G401.6 (cell line): ENCODE measurements around the gene SLC22A5.
"Not testable (repeated sequence)": the region's sequence is repeated elsewhere in the genome, so short reads cannot be mapped to it uniquely, and the experiment has no call there.

Experiments used
- FAIRE-seq: peaks from 2 replicates; lab custom pipeline; 2012; peaks lifted over from hg19 to GRCh38; lab: Jason Lieb, UNC

Gene SLC22A5

GRCh38 chr5:132428484-132429462, 59.3 kb downstream of the SLC22A5 start:
- no peak for FAIRE-seq

GRCh38 chr5:132429463-132430440, 60.2 kb downstream of the SLC22A5 start:
- FAIRE-seq, result no peak

GRCh38 chr5:132430746-132431145, 61.2 kb downstream of the SLC22A5 start:
- no peak for FAIRE-seq

GRCh38 chr5:132431632-132432031, 62.1 kb downstream of the SLC22A5 start:
- no peak for FAIRE-seq

- FAIRE-seq, result no peak
Observed at GRCh38 chr5:132433141-132433540, 63.6 kb downstream of the SLC22A5 start.

GRCh38 chr5:132434416-132435286, 65.1 kb downstream of the SLC22A5 start:
- no peak for FAIRE-seq

GRCh38 chr5:132435447-132435846, 65.9 kb downstream of the SLC22A5 start:
- no peak for FAIRE-seq

GRCh38 chr5:132435886-132436285, 66.4 kb downstream of the SLC22A5 start:
- FAIRE-seq, result no peak

- FAIRE-seq, result no peak
Observed at GRCh38 chr5:132436936-132437335, 67.4 kb downstream of the SLC22A5 start.

GRCh38 chr5:132437604-132438266, 68.2 kb downstream of the SLC22A5 start:
- FAIRE-seq, result no peak

GRCh38 chr5:132438267-132438645, 68.7 kb downstream of the SLC22A5 start:
- not testable (repeated sequence) for FAIRE-seq

GRCh38 chr5:132438917-132439316, 69.4 kb downstream of the SLC22A5 start:
- no peak for FAIRE-seq

GRCh38 chr5:132439521-132440089, 70.1 kb downstream of the SLC22A5 start:
- FAIRE-seq, result no peak

GRCh38 chr5:132444061-132444460, 74.6 kb downstream of the SLC22A5 start:
- FAIRE-seq, result no peak
